Activated CD4-positive, CD25-positive, alpha-beta regulatory T cell treated with anti-CD3 and anti-CD28 coated beads, Interleukin-2, amount 50 U/mL, for 16 hours (primary cell): ENCODE measurements around the gene OR9K2.
"Not testable (repeated sequence)": the region's sequence is repeated elsewhere in the genome, so short reads cannot be mapped to it uniquely, and the experiment has no call there.

Source experiments
- DNase-seq: peaks from one replicate; pipeline ENCODE4 v3.0.0-alpha.2; 2020; ENCODE audit warnings: low read depth, low spot score

Gene OR9K2, protein sequence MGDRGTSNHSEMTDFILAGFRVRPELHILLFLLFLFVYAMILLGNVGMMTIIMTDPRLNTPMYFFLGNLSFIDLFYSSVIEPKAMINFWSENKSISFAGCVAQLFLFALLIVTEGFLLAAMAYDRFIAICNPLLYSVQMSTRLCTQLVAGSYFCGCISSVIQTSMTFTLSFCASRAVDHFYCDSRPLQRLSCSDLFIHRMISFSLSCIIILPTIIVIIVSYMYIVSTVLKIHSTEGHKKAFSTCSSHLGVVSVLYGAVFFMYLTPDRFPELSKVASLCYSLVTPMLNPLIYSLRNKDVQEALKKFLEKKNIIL

GRCh38 chr12:55126106-55126505 lies at the start of gene OR9K2:
Gene OR9K2, plus strand, starts transcription at chr12:55126406. Its CDS starts 3,429 bp downstream, at chr12:55129835.
- no peak for DNase-seq

DNA sequence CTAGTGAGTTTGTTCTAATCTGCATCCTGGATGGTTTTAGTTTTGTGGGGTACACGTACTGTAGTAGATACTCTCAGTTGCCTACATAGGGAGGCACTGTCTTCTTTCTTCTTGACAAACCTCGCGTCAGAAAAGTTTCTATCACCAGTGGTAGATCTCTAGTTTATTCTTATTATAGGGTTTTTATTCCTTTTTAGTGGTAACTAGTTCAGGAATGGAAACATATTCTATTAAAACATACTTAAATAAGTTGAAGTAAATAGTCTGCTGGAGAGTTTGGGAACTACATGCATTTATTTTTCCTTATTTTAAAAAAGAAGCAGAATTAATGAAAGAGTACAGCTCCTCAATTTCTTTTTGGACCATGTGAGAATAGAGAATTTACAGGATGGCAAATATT lies 33.6 kb upstream of the OR9K2 start:
- no peak for DNase-seq

DNA sequence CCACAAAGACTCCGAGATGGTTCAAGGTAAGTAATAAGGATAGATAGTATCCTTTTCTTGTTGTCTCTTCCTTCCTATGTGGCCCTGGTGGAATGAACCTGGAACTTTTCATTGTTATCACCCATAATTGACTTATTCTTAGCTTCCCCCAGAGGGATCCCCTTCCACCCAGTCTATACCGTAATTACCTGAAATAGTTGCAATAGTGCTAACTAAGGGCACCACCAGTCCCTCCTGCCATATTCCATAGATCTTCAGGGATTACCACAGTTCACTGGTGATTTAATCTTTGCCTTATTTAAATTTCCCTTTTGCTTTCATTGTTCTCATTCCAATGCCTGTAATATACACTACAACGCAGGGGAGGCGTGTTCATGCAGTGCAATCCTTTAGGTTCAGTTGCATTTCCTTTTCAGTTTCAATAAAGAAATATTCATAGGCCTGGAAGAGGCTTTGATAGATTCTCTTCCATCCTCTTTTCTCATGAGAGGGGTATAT lies 13.8 kb upstream of the OR9K2 start:
- no peak for DNase-seq

- DNase-seq, result no peak
Measured at GRCh38 chr12:55116152-55116551, 10.1 kb upstream of the OR9K2 start.

- DNase-seq, result no peak
Measured at GRCh38 chr12:55132816-55133215, 6.6 kb downstream of the OR9K2 start.

DNA sequence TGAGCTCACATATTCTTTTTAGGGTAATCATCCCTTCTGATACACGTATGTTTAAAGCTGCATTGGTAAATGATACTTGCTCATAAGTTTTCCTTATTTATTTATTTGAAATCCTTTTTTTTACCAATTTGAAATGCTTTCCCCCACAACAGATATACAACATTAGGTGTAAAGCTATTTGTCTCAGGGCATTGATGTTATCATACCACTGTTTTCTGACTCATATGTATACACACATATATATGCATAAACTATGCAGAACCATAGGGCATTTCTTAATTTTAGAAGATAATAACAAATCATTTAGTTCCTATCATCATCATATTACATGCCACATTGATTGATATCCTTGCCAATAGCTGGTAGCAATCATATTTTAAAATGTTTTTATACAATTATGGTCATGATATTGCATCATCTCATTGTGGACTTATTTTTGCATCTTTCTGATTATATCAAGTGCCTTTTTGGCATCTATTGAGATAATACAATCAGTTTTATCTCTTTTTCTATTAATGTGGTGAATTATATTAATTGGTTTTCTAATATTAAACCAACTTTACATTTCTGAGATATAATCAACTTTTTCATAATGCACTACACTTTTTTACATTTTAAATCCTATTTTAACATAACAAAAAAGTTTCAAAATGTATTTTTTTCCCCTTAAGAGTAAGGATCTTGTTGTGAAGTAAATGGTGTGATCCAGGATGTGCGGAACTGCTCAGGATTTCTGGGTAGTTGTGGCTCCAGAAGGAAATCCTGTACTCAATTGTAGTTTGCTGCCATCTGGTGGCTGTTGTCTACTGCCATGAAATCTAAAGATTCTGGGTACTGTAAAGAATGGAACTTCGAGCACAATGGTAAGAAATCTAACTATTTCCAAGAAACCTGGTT lies 16.7 kb downstream of the OR9K2 start:
- peak; percentile 18 for DNase-seq

- no peak for DNase-seq
Measured at GRCh38 chr12:55143566-55143870, 17.3 kb downstream of the OR9K2 start.

DNA sequence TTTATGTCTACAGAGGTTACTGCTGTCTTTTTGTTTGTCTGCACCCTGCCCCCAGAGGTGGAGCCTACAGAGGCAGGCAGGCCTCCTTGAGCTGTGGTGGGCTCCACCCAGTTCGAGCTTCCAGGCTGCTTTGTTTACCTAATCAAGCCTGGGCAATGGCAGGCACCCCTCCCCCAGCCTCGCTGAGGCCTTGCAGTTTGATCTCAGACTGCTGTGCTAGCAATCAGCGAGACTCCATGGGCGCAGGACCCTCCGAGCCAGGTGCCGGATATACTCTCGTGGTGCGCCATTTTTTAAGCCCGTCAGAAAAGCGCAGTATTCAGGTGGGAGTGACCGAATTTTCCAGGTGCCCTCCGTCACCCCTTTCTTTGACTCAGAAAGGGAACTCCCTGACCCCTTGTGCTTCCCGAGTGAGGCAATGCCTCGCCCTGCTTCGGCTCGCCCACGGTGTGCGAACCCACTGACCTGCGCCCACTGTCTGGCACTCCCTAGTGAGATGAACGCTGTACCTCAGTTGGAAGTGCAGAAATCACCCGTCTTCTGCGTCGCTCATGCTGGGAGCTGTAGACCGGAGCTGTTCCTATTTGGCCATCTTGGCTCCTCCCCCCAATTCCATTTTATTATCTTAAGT lies 40.9 kb downstream of the OR9K2 start:
- not testable (repeated sequence) for DNase-seq

- no peak for DNase-seq
Measured at GRCh38 chr12:55171445-55171844, 45.2 kb downstream of the OR9K2 start.

GRCh38 chr12:55171846-55172245 lies 45.6 kb downstream of the OR9K2 start:
- not testable (repeated sequence) for DNase-seq

DNA sequence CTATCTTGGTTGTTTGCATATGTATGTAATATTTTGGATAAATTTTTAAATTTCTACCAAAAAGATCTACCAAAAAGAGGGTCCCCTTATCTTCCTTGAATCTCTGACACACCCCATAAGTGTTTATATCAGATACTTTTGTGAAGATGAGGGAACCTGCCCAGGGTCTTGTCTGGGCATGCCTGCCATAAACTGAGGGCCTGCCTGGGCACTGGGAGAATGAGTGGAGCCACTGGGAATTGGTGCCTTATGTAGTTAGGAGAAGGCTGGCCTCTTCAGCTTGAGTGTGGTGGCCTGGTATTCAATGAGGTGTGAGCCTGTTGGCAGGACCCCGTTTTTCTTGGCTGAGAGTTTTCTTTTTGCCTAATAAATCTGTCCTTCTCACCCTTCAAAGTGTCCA lies 46.5 kb downstream of the OR9K2 start:
- DNase-seq, result no peak

DNA sequence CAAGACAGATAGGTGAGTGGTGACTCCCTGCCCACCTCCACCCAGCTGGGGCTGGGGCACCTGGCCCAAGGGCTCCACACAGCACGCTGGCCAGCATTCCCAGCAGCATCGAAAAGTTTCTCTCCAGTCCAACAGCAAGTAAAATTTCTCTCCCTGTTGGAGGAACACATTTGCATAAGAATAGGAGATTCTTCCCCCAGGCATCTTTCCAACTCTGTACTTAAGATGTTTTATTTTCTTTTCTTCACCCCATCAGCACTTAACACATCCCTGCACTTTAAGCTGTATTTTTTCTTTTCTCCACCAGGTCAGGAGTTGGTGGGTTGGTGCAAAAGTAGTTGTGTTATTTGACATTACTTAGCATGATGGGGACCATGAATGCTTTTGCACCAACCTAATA lies 47.2 kb downstream of the OR9K2 start:
- no peak for DNase-seq
